GM23248 (cell line): ENCODE measurements around the gene SPACA7.

Source experiments
- EZH2 ChIP-seq: fragments of 200-600 bp; sonication (generic); IDR thresholded peaks from 2 replicates; pipeline ENCODE4 v1.6.1; 2018; ENCODE audit warnings: antibody characterized with exemption, mild to moderate bottlenecking; ENCODE audit not compliant: insufficient read depth, poor library complexity, severe bottlenecking
- EZH2phosphoT487 ChIP-seq: fragments of 200-600 bp; sonication (generic); IDR thresholded peaks from 2 replicates; pipeline ENCODE4 v1.6.1; 2018; ENCODE audit warnings: antibody characterized with exemption, moderate library complexity, mild to moderate bottlenecking, low read depth; ENCODE audit not compliant: insufficient read depth

DNA sequence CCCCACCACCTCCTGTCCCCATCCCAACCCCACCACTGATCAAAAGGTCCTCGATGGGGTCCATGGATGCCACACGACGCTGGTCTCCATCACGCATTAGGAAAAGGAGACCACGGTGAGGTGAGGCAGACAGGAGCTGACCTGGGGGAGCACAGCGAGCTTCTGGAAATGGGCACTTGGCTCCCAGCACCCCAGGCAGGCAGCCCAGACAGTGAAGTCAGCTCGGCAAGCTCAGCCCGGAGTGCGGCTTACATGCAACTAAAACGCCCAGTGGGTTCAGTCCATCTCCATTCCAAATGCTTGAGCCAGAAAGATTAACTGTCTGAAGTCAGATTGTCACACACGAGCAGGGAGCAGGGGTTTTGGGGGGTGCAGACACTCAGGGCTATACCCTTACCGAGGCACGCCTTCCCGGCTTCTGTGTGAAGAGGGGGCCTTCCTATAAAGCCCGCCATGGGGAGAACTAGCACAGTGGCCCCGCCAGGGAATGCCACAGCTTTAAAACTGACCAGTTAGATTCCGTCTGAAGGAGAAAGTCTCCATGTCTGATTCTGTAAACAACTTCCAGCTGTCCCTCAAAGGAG is 79.4 kb downstream of the SPACA7 start:
- TF ChIP-seq EZH2 (no peak), EZH2phosphoT487 (no peak)
